Measurements from ENCODE around the gene LMO1. TPM values are rescaled to one million over a fixed set of nuclear protein-coding genes. Genes with fewer than 3 reads are reported as not detected.

LMO1 gene
- total and polyA plus RNA-seq, 2 of the 8 experiments (the other 6 are each of a cell fraction or from before 2014, with no cell fraction given), result 0.17 TPM; not detected in 1

GRCh38 chr11:8310743-8311298 is 47.1 kb upstream of the LMO1 start (continued):
- TF ChIP-seq, protein P1, sequence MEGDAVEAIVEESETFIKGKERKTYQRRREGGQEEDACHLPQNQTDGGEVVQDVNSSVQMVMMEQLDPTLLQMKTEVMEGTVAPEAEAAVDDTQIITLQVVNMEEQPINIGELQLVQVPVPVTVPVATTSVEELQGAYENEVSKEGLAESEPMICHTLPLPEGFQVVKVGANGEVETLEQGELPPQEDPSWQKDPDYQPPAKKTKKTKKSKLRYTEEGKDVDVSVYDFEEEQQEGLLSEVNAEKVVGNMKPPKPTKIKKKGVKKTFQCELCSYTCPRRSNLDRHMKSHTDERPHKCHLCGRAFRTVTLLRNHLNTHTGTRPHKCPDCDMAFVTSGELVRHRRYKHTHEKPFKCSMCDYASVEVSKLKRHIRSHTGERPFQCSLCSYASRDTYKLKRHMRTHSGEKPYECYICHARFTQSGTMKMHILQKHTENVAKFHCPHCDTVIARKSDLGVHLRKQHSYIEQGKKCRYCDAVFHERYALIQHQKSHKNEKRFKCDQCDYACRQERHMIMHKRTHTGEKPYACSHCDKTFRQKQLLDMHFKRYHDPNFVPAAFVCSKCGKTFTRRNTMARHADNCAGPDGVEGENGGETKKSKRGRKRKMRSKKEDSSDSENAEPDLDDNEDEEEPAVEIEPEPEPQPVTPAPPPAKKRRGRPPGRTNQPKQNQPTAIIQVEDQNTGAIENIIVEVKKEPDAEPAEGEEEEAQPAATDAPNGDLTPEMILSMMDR (IDR thresholded peaks at IDR 0.05; ENCODE audit: control extremely low read depth in 1 of 3, insufficient read depth in 1 of 3, low read depth in 1 of 3, low read length in 3 of 3), result no peak
- no peak for TF ChIP-seq CBX8 (IDR thresholded peaks at IDR 0.05; ENCODE audit: borderline replicate concordance, low read depth, low read length)
